ENCODE data around the gene SKAP2. TPM values are rescaled to one million over a fixed set of nuclear protein-coding genes. Genes with fewer than 3 reads are reported as not detected.

SKAP2 gene
- total and polyA plus RNA-seq, 2 of the 4 experiments (the other 2 are of a cell fraction): 5.7 to 7.4 TPM

DNA sequence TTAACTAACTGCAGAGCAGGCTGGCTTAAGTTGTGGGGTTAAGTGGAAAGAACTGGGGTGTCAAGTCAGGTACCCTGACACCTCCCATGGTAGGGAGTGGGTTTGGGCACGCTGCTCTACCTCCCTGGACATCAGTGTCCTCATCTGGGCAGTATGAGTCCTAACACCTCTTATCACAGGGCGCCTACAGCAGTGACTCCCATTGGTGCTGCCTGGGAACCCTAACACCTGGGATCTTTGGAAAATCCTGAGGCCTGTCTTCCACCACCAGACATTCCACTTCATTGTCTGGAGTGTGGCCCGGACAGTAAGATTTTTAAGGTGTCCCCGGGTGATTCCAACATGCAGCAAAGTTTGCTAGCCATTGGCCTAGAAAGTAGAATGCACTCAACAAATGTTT is 239.1 kb downstream of the SKAP2 start:
- H2AFZ ChIP-seq (replicated peaks; ENCODE audit: low read length, poor library complexity): no peak overlapping the region
- H4K91ac ChIP-seq (ENCODE audit: insufficient read depth, low read depth, low read length): no peak overlapping the region
- H2BK120ac ChIP-seq (ENCODE audit: low read depth, low read length): no peak overlapping the region
- no peak overlapping the region for H3K4me2 ChIP-seq (ENCODE audit: low read depth, low read length)
- H3K27ac ChIP-seq (ENCODE audit: insufficient read depth, low read length): no peak overlapping the region
- H2BK5ac ChIP-seq (ENCODE audit: low read depth, low read length, poor library complexity, severe bottlenecking): no peak overlapping the region
- H2BK15ac ChIP-seq (ENCODE audit: low read depth, low read length): no peak overlapping the region
- no peak overlapping the region for H4K5ac ChIP-seq (ENCODE audit: low read depth, low read length)
- no peaks in the 10 kb centered on the region for H3K9me3 ChIP-seq (ENCODE audit: control insufficient read depth, insufficient read depth, low read length)
- no peak overlapping the region for H2AK9ac ChIP-seq (replicated peaks; ENCODE audit: low read depth, low read length, poor library complexity)
- H3K18ac ChIP-seq (ENCODE audit: low read depth, low read length): no peak overlapping the region
- intact Hi-C loops (cut with micrococcal nuclease): no loop called here
- H4K8ac ChIP-seq (ENCODE audit: low read depth in 2 of 2, low read length in 2 of 2): no peak overlapping the region
- H3K4ac ChIP-seq (ENCODE audit: low read depth, low read length): no peak overlapping the region
- in situ Hi-C loops (cut with MboI; ENCODE audit: low sequenced_read_pairs): no loop called here
- no peak overlapping the region for H3K56ac ChIP-seq (ENCODE audit: extremely low read depth, insufficient read depth, low read length)
- H3K23ac ChIP-seq (ENCODE audit: low read depth, low read length): no peak overlapping the region
- ATAC-seq (ENCODE audit: low read depth): no peak
- BruUV-seq (replicated peaks): no TSS peak
- H3K4me1 ChIP-seq (ENCODE audit: control insufficient read depth, insufficient read depth, low read length): no peaks in the 10 kb centered on the region
- no peaks in the 10 kb centered on the region for H3K36me3 ChIP-seq (ENCODE audit: control insufficient read depth, insufficient read depth, low read length)
- POLR2A ChIA-PET (ENCODE audit: unreplicated experiment): no interaction called here
- H3K4me3 ChIP-seq (ENCODE audit: insufficient read depth, low read depth, low read length): no peak overlapping the region
- H3K14ac ChIP-seq (replicated peaks; ENCODE audit: low read depth, low read length): no peak overlapping the region
- H4K20me1 ChIP-seq (ENCODE audit: insufficient read depth, low read length): no peaks in the 10 kb centered on the region
- dilution Hi-C loops (cut with HindIII; ENCODE audit: low sequenced_read_pairs, unreplicated experiment): no loop called here
- TF ChIP-seq USF2 (IDR thresholded peaks at IDR 0.05; ENCODE audit: low read depth, low read length): no peak
- no peak for TF ChIP-seq MAZ (IDR thresholded peaks at IDR 0.05; ENCODE audit: borderline replicate concordance, low read depth, low read length)
- no peak for TF ChIP-seq POLR2A (IDR thresholded peaks at IDR 0.05; ENCODE audit: low read depth, low read length)
- H3K27me3 ChIP-seq (ENCODE audit: control insufficient read depth, insufficient read depth, low read length): peaks cover 6% of the 10 kb centered on the region
- no peaks in the 10 kb centered on the region for H3K9me1 ChIP-seq (ENCODE audit: insufficient read depth, low read length)
- DNase-seq: no peak
- H3K9ac ChIP-seq (ENCODE audit: low read depth, low read length): no peak overlapping the region
- H3K79me1 ChIP-seq (ENCODE audit: low read depth in 1 of 2, low read length in 2 of 2): no peaks in the 10 kb centered on the region
- CTCF ChIA-PET: no interaction called here
- no peak overlapping the region for H2AK5ac ChIP-seq (ENCODE audit: low read depth, low read length)
- H2BK20ac ChIP-seq (ENCODE audit: low read depth, low read length): no peak overlapping the region
- WGBS, 2 experiments (ENCODE audit: extremely low coverage in 2 of 2, insufficient read length in 1 of 2): 20% methylated on average over 1 of the region's 4 CpGs; no CpG with 5 or more reads in 1 of the 2 experiments
